ENCODE data around the gene GTF2F1.
A peak's percentile ranks its signal among the peaks of the same experiment; 100 is the strongest.
"Not testable (repeated sequence)": the region's sequence is repeated elsewhere in the genome, so short reads cannot be mapped to it uniquely, and the experiment has no call there.

Gene GTF2F1

DNA sequence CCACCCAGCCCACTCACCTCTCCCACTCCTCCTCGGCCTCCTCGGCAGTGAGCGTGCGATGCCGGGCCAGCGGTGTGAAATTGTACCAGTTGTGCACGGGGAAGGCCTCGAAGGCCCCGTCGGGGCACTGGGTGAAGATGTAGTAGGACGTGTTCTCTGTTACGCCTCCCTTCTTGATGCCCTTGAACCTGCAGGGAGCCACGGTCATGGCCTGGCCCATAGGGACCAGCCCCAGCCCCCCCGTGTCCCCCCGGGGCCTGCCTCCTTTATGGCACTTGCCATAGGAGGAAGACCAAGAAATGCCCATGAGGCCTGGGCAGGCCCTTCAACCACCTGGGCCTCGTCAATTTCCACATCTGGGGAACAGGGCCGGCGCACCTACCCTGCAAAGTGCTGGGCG, 5.6 kb downstream of the GTF2F1 start:
- no peak for DNase-seq (ENCODE audit: low read depth in 2 of 2)

DNA sequence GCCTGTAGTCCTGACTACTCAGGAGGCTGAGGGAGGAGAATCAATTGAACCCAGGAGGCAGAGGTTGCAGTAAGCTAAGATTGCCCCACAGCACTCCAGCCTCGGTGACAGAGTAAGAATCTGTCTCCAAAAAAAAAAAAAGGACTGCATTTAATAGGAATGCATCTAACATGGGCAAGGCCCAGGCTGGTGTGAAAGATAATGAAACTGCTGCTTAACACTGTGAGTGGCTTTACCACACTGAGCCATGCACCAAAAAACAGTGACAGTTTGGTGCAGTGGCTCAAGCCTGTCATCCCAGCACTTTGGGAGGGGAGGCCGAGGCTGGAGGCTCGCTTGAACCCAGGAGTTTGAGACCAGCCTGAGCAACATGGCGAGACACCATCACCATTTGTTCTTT, 8.6 kb downstream of the GTF2F1 start:
- no peak for DNase-seq (ENCODE audit: low read depth in 2 of 2)

- no peak for DNase-seq (ENCODE audit: low read depth in 2 of 2)
These were observed 9.8 kb downstream of the GTF2F1 start for GRCh38 chr19:6383188-6383587.

GRCh38 chr19:6381030-6381750, 11.8 kb downstream of the GTF2F1 start:
- no peak for DNase-seq (ENCODE audit: low read depth in 2 of 2)

DNA sequence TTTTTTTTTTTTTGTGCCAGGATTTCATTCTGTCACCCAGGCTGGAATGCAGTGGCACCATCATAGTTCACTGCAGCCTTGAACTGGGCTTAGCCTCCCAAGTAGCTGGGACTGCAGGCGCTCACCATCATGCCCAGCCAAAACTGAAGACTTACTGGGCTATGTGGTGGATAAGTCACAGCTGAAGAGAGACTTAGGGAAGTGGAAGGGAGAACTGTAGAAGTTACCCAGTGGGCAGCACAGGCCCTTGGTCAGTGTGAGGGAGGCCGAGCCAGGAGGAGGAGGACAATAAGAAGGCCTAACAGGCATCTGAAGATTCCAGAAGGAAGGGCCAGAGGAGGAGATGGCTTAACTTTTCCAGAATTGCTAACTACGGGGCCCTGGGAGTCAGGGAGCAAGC, 13.2 kb downstream of the GTF2F1 start:
- DNase-seq (ENCODE audit: low read depth in 2 of 2) = no peak

DNA sequence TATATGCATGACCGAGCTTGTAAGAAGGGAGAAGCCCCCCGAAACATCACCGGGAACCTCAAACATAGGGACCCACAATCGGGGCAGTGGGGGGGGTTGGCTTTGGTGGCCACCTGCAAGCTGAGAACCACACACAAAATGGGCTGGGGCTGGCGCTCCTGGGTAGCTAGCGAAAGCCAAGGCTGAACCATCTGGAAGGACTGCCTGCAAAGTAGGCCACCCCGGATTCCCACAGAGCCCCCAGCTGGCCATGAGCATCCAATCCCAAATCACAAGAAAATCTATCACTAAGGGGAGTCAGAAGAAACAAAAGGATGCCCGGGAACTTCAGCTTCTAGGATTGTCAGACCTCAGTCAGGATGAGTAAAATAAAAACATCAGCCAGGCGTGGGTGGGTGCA, 14.5 kb downstream of the GTF2F1 start:
- no peak for DNase-seq (ENCODE audit: low read depth in 2 of 2)

GRCh38 chr19:6378041-6378440, 14.9 kb downstream of the GTF2F1 start:
- no peak for DNase-seq (ENCODE audit: low read depth in 2 of 2)

- no peak for DNase-seq (ENCODE audit: low read depth in 2 of 2)
These were observed 16.3 kb downstream of the GTF2F1 start for GRCh38 chr19:6376512-6377190.

- no peak for DNase-seq (ENCODE audit: low read depth in 2 of 2)
These were observed 17.5 kb downstream of the GTF2F1 start, which contains the start of gene PSPN for GRCh38 chr19:6375411-6376010. PSPN (minus strand) TSS chr19:6375933; CDS start chr19:6375849, 84 bp downstream.

- no peak for DNase-seq (ENCODE audit: low read depth in 2 of 2)
These were observed 18.1 kb downstream of the GTF2F1 start for GRCh38 chr19:6374711-6375410.

DNA sequence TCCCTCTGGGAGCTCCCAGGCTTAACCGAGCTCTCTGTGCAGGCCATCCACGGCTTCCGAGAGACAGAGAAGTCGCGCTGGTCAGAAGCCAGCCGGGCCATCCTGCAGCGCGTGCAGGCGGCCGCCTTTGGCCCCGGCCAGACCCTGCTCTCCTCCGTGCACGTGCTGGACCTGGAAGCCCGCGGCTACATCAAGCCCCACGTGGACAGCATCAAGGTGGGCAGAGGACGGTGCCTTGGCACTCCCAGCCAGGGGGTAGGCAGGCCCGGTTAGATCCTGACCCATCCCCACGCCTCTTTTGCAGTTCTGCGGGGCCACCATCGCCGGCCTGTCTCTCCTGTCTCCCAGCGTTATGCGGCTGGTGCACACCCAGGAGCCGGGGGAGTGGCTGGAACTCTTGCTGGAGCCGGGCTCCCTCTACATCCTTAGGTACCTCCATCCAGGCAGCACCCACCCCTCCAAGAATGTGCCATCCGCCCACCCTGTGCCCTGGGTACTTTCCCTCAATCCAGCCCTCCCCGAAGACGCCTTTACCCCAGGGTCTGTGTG, 18.7 kb downstream of the GTF2F1 start:
- no peak for DNase-seq (ENCODE audit: low read depth in 2 of 2)

DNA sequence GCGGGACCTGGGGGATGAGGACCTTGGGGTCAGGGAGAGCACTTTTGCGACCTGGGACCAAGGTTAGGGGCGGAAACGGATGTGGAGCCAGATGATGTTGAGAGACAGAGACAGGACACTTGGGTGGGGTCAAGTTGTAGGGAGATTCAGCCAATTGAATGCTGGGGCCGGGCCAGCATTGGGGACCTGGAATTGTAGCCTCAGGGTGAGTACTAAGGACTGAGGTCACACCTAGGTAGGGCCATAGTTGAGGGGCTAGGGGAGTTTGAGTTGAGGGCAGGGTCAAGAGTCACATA, 19.2 kb downstream of the GTF2F1 start:
- no peak for DNase-seq (ENCODE audit: low read depth in 2 of 2)

DNA sequence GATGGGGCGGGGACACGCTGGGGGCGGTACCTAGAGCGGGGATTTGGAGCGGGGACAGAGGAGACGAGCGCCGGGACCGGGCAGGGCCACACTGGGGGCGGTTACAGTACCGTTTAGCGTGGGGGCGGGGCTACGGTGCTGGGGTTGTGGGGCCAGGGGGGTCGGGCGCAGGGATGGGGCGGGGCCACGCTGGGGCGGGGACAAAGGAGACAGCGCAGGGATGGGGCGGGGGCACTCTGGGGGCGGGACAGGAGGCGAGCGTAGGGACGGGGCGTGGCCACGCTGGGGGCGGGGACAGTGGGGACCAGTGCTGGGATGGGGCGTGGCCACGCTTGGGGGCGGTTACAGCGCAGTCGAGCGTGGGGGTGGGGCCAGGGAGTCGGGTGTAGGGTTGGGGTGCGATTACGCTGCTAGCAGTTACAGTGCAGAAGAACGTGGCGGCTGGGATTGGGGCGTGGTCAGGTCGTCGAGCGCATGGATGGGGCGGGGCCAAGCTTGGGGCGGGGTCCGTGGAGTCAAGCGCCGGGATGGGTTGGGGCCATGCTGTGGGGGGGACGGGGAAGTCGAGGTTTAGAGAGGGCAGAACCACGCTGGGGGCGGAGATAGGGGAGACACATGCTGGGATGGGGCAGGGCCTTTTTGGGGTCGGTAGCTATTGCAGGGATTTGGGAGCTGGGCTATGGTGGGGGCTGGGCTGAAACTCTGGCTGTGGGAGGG, 19.7 kb downstream of the GTF2F1 start:
- DNase-seq (ENCODE audit: low read depth in 2 of 2) = peak; percentile 97 to 99

DNA sequence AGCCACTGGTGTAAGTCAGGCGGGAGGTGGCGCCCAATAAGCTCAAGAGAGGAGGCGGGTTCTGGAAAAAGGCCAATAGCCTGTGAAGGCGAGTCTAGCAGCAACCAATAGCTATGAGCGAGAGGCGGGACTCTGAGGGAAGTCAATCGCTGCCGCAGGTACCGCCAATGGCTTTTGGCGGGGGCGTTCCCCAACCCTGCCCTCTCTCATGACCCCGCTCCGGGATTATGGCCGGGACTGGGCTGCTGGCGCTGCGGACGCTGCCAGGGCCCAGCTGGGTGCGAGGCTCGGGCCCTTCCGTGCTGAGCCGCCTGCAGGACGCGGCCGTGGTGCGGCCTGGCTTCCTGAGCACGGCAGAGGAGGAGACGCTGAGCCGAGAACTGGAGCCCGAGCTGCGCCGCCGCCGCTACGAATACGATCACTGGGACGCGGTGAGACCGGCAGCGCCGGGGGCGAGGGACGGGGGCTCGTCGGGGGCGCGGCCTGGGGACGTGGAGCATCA, 20.3 kb downstream of the GTF2F1 start, which contains the start of gene ALKBH7:
TSS of gene ALKBH7 (plus strand) at position 201 of the 502 bp plus-strand sequence. CDS start at position 228, 27 bp downstream.
- DNase-seq (ENCODE audit: low read depth in 2 of 2) = peak; percentile 93 to 95

- no peak for DNase-seq (ENCODE audit: low read depth in 2 of 2)
These were observed 28.6 kb downstream of the GTF2F1 start for GRCh38 chr19:6364353-6364752.

DNA sequence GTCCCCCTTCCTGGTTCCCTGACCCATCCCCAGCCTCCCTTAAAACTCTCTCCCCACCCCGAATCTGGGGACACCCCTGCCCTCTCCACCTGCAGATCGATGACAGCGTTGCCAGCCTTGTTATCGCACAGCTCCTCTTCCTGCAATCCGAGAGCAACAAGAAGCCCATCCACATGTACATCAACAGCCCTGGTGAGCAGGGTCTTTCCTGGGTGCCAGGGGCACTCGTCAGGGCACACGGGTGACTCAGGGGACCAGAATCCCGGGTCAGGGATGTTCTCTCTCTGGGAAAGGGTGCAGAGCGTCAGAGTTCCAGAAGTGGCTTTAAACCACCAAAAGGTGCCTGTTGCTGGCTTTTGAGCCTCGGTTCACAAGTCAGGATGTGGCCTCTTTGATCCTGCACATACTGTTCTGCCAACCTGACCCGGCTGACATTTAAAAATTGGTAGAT, 30.6 kb downstream of the GTF2F1 start:
- DNase-seq (ENCODE audit: low read depth in 2 of 2) = no peak

GRCh38 chr19:6362027-6362350, 31.0 kb downstream of the GTF2F1 start:
- no peak for DNase-seq (ENCODE audit: low read depth in 2 of 2)

GRCh38 chr19:6360857-6361216, 32.1 kb downstream of the GTF2F1 start:
- not testable (repeated sequence) for DNase-seq (ENCODE audit: low read depth in 2 of 2)

DNA sequence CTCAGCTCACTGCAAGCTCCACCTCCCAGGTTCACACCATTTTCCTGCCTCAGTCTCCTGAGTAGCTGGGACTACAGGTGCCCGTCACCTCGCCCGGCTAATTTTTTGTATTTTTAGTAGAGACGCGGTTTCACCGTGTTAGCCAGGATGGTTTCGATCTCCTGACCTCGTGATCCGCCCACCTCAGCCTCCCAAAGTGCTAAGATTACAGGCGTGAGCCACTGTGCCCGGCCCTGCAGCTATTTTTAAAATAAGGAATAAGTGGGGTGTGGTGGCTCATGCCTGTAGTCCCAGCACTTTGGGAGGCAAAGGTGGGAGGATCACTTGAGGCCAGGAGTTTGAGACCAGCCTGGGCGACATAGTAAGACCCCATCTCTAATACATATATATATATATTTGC, 32.5 kb downstream of the GTF2F1 start:
- DNase-seq (ENCODE audit: low read depth in 2 of 2) = not testable (repeated sequence)

GRCh38 chr19:6359568-6360341, 33.2 kb downstream of the GTF2F1 start:
- DNase-seq (ENCODE audit: low read depth in 2 of 2) = no peak

GRCh38 chr19:6358003-6358402, 35.0 kb downstream of the GTF2F1 start:
- no peak for DNase-seq (ENCODE audit: low read depth in 2 of 2)

All from stimulated activated CD8-positive, alpha-beta memory T cell treated with anti-CD3 and anti-CD28 coated beads, Interleukin-15, amount 100 ng/mL, for 48 hours (primary cell).